K562 (cell line): Measurements from ENCODE around the gene NAA38. TPM values are rescaled to one million over a fixed set of nuclear protein-coding genes. Genes with fewer than 3 reads are reported as not detected.

ENCODE experiments used
- BRF1 ChIP-seq: IDR thresholded peaks from 3 replicates; pipeline ENCODE4 v1.6.1; 2011; ENCODE audit warnings: borderline replicate concordance, mild to moderate bottlenecking; ENCODE audit not compliant: insufficient read length; ENCODE audit errors: extremely low read depth
- EGR1 ChIP-seq: fragments of 450-650 bp; conservative IDR thresholded peaks from 2 replicates; pipeline ENCODE4 v1.6.1; 2017; ENCODE audit warnings: mild to moderate bottlenecking
- NR2C2 ChIP-seq, 2 experiments: fragments of 200-800 bp in 1 of 2; sonication (Bioruptor generic) in 1 of 2; sonication (generic) in 1 of 2; formaldehyde crosslinking in 1 of 2; IDR thresholded peaks; 2 replicates each; pipeline versions ENCODE4 v1.6.1 to v1.8.0; 2016 to 2022; ENCODE audit warnings: mild to moderate bottlenecking in 1 of 2, missing compliant biosample characterization in 1 of 2, missing genetic modification characterization in 1 of 2, missing genetic modification reagents in 1 of 2
- PHB ChIP-seq: fragments of 250-450 bp; sonication (Bioruptor Pico); IDR thresholded peaks from 2 replicates; pipeline ENCODE4 v1.5.0; 2021
- POLR2B ChIP-seq: fragments of 450-650 bp; IDR thresholded peaks from 2 replicates; pipeline ENCODE4 v1.6.1; 2018; ENCODE audit warnings: low read depth; ENCODE audit not compliant: partially characterized antibody
- POLR3A ChIP-seq: IDR thresholded peaks from 2 replicates; pipeline ENCODE4 v1.6.1; 2011; ENCODE audit warnings: borderline replicate concordance, mild to moderate bottlenecking, moderate library complexity; ENCODE audit not compliant: insufficient read length, insufficient read depth; ENCODE audit errors: extremely low read depth
- SIX5 ChIP-seq, 2 experiments: IDR thresholded peaks; 2 replicates each; pipeline ENCODE4 v1.6.1; 2011; ENCODE audit warnings: low read length in 2 of 2, borderline replicate concordance in 1 of 2, low read depth in 1 of 2, mild to moderate bottlenecking in 1 of 2, moderate library complexity in 1 of 2; ENCODE audit not compliant: insufficient read depth in 1 of 2
- SMARCE1 ChIP-seq: fragments of 450-650 bp; IDR thresholded peaks from 2 replicates; pipeline ENCODE4 v1.7.1; 2016; ENCODE audit warnings: mild to moderate bottlenecking
- THRAP3 ChIP-seq: fragments of 450-650 bp; IDR thresholded peaks from 2 replicates; pipeline ENCODE4 v1.6.1; 2016; ENCODE audit warnings: mild to moderate bottlenecking, inconsistent platforms, borderline replicate concordance
- ZEB2 ChIP-seq: fragments of 450-650 bp; IDR thresholded peaks from 2 replicates; pipeline ENCODE4 v1.6.1; 2016
- ZFP36 ChIP-seq: fragments of 150-350 bp; IDR thresholded peaks from 2 replicates; pipeline ENCODE4 v1.6.1; 2018; ENCODE audit warnings: low read length, low read depth; ENCODE audit not compliant: partially characterized antibody
- ZNF146 ChIP-seq: IDR thresholded peaks from one replicate; pipeline ENCODE4 v1.6.1; 2018; ENCODE audit warnings: missing compliant biosample characterization; ENCODE audit not compliant: unreplicated experiment
- ZNF232 ChIP-seq: sonication (generic); formaldehyde crosslinking; IDR thresholded peaks from 2 replicates; pipeline ENCODE4 v1.8.0; 2022; ENCODE audit warnings: mild to moderate bottlenecking, missing genetic modification reagents
- ZNF583 ChIP-seq: fragments of 250-450 bp; sonication (Bioruptor Pico); IDR thresholded peaks from 2 replicates; pipeline ENCODE4 v1.4.0; 2020
- ZNF766 ChIP-seq: fragments of 200-800 bp; sonication (Bioruptor generic); conservative IDR thresholded peaks from 2 replicates; pipeline ENCODE4 v1.6.1; 2016; ENCODE audit warnings: missing genetic modification characterization, missing compliant biosample characterization
- polyA plus RNA-seq, 8 experiments: library from polyadenylated mRNA; depleted of rRNA in 4 of 8; stranded (reverse) in 5 of 8; unstranded in 3 of 8; fragments of >200 nt; fragmentation: Nextera tagmentation in 2 of 8; fragmentation: Illumina TruSeq in 1 of 8; extraction: Ambion mirVana in 2 of 8; extraction: Trizol in 1 of 8; gene quantifications; 2 replicates each; pipeline versions ENCODE4 v1.2.1 to v1.2.3, GENCODE V29; 2011 to 2014; ENCODE audit warnings: inconsistent platforms in 1 of 8, missing spikeins in 1 of 8
- total RNA-seq, 7 experiments: library from RNA; depleted of rRNA in 6 of 7; stranded (reverse); fragments of >200 nt in 6 of 7; fragmentation: Illumina TruSeq in 2 of 7; extraction: Trizol in 2 of 7; gene quantifications; 2 replicates each; pipeline versions ENCODE4 v1.2.1 to v1.2.3, GENCODE V29; 2011 to 2021; ENCODE audit warnings: low replicate concordance in 1 of 7
- TF ChIP-seq, protein P1 (sequence below): IDR thresholded peaks from 2 replicates; pipeline ENCODE4 v1.6.1; 2012; ENCODE audit warnings: low read depth, low read length, improper control_type of control experiment, borderline replicate concordance
- TF ChIP-seq, protein P2 (sequence below): conservative IDR thresholded peaks from 2 replicates; pipeline ENCODE4 v1.6.1; 2011; ENCODE audit warnings: low read depth, mild to moderate bottlenecking, low read length; ENCODE audit not compliant: control insufficient read depth
- TF ChIP-seq, protein P3 (sequence below): fragments of 450-650 bp; conservative IDR thresholded peaks from 2 replicates; pipeline ENCODE4 v1.6.1; 2016; ENCODE audit warnings: missing genetic modification characterization, low read depth, mild to moderate bottlenecking, control low read depth, missing compliant biosample characterization
- TF ChIP-seq, protein P4 (sequence below), 2 experiments: IDR thresholded peaks in 1 of 2; conservative IDR thresholded peaks in 1 of 2; 2 replicates each; pipeline ENCODE4 v1.6.1; 2016; ENCODE audit warnings: low read depth in 2 of 2, mild to moderate bottlenecking in 1 of 2, missing compliant biosample characterization in 1 of 2, missing genetic modification characterization in 1 of 2, moderate library complexity in 1 of 2

The NAA38 gene
- total and polyA plus RNA-seq, 9 of the 15 experiments (the other 6 are each of a cell fraction or from before 2014, with no cell fraction given) = 16.4 to 99.8 (median 57.3) TPM

DNA sequence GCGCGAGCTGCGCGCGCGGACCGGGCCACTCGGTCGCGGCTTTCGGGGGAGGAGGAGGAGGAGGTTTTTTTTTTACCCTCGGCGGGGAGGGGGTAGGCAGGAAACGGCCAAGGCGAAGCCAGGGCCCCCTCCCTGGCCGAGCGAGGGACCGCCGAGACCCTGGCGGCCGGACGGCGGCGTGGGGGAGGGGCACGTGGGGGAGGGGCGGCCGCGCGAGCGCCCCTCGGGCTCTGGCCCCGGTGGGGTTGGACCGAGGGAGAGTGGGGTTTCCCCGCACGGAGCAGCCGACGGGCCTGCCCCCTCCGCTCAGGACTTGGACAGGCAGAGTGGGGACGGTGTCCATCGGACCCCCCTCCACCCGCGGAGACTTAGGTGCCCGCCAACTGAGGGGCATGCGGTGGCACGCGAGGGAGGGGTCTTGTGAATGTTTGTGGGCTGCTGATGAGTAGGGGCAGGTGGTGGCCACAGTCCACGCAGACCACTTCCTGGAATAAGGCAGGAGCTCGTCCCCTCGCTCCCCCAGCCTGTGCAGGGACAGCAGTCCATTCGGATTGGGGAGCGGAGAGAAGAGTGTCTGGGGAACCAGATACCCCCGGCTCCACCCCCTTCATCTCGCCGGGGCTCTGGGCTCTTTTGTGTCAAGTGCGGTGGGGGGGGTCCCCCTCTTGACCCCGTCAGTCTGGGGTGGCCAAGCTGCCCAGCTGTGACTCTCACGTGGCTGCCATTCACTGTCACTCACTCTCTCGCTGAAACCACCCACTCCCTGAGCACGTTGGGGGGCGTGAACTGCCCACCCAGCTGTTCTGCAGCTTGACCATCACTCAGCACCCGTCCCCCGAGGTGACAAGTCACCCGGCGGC is 28.2 kb upstream of the NAA38 start (continued):
- no peak for TF ChIP-seq ZEB2
- no peak for TF ChIP-seq BRF1
- TF ChIP-seq NR2C2 (CRISPR knock-in tag; IDR thresholded peaks at IDR 0.05) = no peak
- no peak for TF ChIP-seq NR2C2 (tag; IDR thresholded peaks at IDR 0.05)
- no peak for TF ChIP-seq THRAP3
- TF ChIP-seq ZNF583 (CRISPR knock-in tag) = no peak
- no peak for TF ChIP-seq POLR3A
- TF ChIP-seq, protein P1, sequence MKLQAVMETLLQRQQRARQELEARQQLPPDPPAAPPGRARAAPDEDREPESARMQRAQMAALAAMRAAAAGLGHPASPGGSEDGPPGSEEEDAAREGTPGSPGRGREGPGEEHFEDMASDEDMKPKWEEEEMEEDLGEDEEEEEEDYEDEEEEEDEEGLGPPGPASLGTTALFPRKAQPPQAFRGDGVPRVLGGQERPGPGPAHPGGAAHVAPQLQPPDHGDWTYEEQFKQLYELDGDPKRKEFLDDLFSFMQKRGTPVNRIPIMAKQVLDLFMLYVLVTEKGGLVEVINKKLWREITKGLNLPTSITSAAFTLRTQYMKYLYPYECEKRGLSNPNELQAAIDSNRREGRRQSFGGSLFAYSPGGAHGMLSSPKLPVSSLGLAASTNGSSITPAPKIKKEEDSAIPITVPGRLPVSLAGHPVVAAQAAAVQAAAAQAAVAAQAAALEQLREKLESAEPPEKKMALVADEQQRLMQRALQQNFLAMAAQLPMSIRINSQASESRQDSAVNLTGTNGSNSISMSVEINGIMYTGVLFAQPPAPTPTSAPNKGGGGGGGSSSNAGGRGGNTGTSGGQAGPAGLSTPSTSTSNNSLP = no peak
- TF ChIP-seq, protein P2, sequence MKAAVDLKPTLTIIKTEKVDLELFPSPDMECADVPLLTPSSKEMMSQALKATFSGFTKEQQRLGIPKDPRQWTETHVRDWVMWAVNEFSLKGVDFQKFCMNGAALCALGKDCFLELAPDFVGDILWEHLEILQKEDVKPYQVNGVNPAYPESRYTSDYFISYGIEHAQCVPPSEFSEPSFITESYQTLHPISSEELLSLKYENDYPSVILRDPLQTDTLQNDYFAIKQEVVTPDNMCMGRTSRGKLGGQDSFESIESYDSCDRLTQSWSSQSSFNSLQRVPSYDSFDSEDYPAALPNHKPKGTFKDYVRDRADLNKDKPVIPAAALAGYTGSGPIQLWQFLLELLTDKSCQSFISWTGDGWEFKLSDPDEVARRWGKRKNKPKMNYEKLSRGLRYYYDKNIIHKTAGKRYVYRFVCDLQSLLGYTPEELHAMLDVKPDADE = no peak
- no peak for TF ChIP-seq PHB (CRISPR knock-in tag)
- TF ChIP-seq, protein P3, sequence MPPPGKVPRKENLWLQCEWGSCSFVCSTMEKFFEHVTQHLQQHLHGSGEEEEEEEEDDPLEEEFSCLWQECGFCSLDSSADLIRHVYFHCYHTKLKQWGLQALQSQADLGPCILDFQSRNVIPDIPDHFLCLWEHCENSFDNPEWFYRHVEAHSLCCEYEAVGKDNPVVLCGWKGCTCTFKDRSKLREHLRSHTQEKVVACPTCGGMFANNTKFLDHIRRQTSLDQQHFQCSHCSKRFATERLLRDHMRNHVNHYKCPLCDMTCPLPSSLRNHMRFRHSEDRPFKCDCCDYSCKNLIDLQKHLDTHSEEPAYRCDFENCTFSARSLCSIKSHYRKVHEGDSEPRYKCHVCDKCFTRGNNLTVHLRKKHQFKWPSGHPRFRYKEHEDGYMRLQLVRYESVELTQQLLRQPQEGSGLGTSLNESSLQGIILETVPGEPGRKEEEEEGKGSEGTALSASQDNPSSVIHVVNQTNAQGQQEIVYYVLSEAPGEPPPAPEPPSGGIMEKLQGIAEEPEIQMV (tag) = no peak
- no peak for TF ChIP-seq ZNF146 (CRISPR knock-in tag)
- peak; percentile 53; the same call in 1 of the 2 replicates for TF ChIP-seq EGR1
- no peak for TF ChIP-seq ZNF232 (CRISPR knock-in tag)
- TF ChIP-seq, protein P4, sequence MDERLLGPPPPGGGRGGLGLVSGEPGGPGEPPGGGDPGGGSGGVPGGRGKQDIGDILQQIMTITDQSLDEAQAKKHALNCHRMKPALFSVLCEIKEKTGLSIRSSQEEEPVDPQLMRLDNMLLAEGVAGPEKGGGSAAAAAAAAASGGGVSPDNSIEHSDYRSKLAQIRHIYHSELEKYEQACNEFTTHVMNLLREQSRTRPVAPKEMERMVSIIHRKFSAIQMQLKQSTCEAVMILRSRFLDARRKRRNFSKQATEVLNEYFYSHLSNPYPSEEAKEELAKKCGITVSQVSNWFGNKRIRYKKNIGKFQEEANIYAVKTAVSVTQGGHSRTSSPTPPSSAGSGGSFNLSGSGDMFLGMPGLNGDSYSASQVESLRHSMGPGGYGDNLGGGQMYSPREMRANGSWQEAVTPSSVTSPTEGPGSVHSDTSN (CRISPR knock-in tag; IDR thresholded peaks at IDR 0.05; ENCODE audit: low read depth) = peak; percentile 31; the same call in 1 of the 2 replicates
- TF ChIP-seq, protein P4 (tag; conservative IDR thresholded peaks at IDR 0.05; ENCODE audit: low read depth) = peak; percentile 75
- no peak for TF ChIP-seq SIX5 (IDR thresholded peaks at IDR 0.05; ENCODE audit: borderline replicate concordance in 1 of 2, insufficient read depth in 1 of 2, low read depth in 1 of 2, low read length in 2 of 2)
- no peak for TF ChIP-seq ZFP36
- peak; percentile 42 for TF ChIP-seq POLR2B
- TF ChIP-seq SMARCE1 = no peak
- TF ChIP-seq ZNF766 = no peak
